ENCODE results near the gene CRACDL.

The CRACDL gene

GRCh38 chr2:98806236-98806697 lies 129.8 kb downstream of the CRACDL start:
- peak; percentile 27 for DNase-seq (ENCODE audit: low read depth)
- no peak overlapping the region for H3K4me3 ChIP-seq (ENCODE audit: control insufficient read depth, low read depth, low read length)
- TF ChIP-seq, protein P1, sequence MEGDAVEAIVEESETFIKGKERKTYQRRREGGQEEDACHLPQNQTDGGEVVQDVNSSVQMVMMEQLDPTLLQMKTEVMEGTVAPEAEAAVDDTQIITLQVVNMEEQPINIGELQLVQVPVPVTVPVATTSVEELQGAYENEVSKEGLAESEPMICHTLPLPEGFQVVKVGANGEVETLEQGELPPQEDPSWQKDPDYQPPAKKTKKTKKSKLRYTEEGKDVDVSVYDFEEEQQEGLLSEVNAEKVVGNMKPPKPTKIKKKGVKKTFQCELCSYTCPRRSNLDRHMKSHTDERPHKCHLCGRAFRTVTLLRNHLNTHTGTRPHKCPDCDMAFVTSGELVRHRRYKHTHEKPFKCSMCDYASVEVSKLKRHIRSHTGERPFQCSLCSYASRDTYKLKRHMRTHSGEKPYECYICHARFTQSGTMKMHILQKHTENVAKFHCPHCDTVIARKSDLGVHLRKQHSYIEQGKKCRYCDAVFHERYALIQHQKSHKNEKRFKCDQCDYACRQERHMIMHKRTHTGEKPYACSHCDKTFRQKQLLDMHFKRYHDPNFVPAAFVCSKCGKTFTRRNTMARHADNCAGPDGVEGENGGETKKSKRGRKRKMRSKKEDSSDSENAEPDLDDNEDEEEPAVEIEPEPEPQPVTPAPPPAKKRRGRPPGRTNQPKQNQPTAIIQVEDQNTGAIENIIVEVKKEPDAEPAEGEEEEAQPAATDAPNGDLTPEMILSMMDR (IDR thresholded peaks at IDR 0.05; ENCODE audit: control insufficient read depth, insufficient read depth, low read depth, low read length, missing control alignments), result no peak

GRCh38 chr2:98805412-98806171 lies 130.4 kb downstream of the CRACDL start:
- DNase-seq (ENCODE audit: low read depth), result peak; percentile 41
- TF ChIP-seq, protein P1 (IDR thresholded peaks at IDR 0.05; ENCODE audit: control insufficient read depth, insufficient read depth, low read depth, low read length, missing control alignments), result no peak
- no peak overlapping the region for H3K4me3 ChIP-seq (ENCODE audit: control insufficient read depth, low read depth, low read length)

GRCh38 chr2:98804736-98805135 lies 131.3 kb downstream of the CRACDL start:
- TF ChIP-seq, protein P1 (IDR thresholded peaks at IDR 0.05; ENCODE audit: control insufficient read depth, insufficient read depth, low read depth, low read length, missing control alignments), result no peak
- no peak overlapping the region for H3K4me3 ChIP-seq (ENCODE audit: control insufficient read depth, low read depth, low read length)

DNA sequence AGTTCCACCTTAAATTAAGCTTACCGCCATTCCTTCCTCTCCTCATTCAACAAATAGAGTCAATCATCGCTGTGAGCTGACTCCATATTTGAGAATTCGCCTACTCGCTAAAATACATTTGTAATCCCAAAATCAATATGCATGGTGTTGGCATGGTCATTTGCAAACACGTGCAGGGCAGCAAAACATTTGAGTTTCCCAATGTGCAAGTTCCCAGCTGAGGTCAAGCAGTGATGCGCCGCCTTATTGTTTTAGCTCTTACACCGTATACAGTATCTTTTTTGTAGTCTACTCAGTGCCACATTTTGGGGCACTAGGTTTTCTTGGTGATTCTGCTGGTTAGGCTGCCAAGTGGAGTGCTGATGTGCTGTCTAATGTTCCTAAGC lies 131.8 kb downstream of the CRACDL start:
- H3K4me3 ChIP-seq (ENCODE audit: control insufficient read depth, low read depth, low read length), result no peak overlapping the region
- DNase-seq (ENCODE audit: low read depth), result no peak
- TF ChIP-seq, protein P1 (IDR thresholded peaks at IDR 0.05; ENCODE audit: control insufficient read depth, insufficient read depth, low read depth, low read length, missing control alignments), result no peak

More at GRCh38 chr2:98804736-98805135, 131.3 kb downstream of the CRACDL start:
- no peak for DNase-seq (ENCODE audit: low read depth)

DNA sequence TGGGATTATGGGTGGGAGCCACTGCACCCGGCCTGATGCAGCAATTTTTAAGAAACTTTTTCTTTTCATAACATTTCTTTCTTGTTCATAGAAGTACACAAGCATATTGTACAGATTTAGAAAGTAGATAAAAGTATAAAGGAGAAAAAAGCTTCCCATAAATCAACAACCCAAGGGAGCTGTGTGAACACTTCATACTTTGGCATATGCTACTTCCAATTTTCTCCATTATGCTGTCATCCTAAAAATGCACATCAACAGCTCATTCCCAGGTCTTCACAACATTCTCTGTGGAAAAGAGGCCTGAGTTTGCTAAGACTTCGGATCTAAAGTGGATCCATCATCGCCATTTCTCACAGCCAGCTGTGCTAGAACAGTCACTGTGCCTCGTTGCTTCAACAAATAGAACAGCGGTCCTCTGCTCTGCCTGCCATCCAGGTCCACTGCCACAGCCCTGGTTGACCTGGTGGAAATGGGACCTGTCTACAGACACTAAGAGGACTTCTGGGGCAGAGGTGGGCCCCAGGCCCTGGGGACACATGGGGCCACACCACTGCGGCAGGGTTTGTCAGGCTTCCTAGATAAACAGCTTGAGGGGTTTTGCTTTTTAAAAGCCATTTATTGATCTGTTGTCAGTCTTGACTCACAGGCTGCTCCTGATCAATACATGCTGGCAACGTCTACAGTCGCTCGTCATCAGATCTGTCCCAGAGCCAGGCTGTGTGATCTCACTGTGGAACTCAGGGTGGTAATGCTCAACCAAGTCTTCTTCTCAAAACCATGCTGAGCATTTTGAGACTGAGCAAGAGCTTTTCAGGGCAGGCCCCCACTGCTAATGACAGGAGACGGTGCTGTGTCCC lies 132.4 kb downstream of the CRACDL start:
- no peak overlapping the region for H3K4me3 ChIP-seq (ENCODE audit: control insufficient read depth, low read depth, low read length)
- TF ChIP-seq, protein P1 (IDR thresholded peaks at IDR 0.05; ENCODE audit: control insufficient read depth, insufficient read depth, low read depth, low read length, missing control alignments), result no peak
- DNase-seq (ENCODE audit: low read depth), result no peak

- DNase-seq (ENCODE audit: low read depth), result no peak
- TF ChIP-seq, protein P1 (IDR thresholded peaks at IDR 0.05; ENCODE audit: control insufficient read depth, insufficient read depth, low read depth, low read length, missing control alignments), result no peak
- no peak overlapping the region for H3K4me3 ChIP-seq (ENCODE audit: control insufficient read depth, low read depth, low read length)
Measured at GRCh38 chr2:98802344-98802743, 133.7 kb downstream of the CRACDL start.
